ENCODE measurements around the gene ADISSP. TPM values are rescaled to one million over a fixed set of nuclear protein-coding genes. Genes with fewer than 3 reads are reported as not detected.
A peak's percentile ranks its signal among the peaks of the same experiment; 100 is the strongest.

The ADISSP gene
- total and polyA plus RNA-seq, 2 donors, result 21.4 to 23.6 TPM

- Histone ChIP-seq H3K9me3 (ENCODE audit: control insufficient read depth in 2 of 2, insufficient read depth in 1 of 2, low read length in 1 of 2) (no peaks in the 10 kb centered on the region), H3K4me1 (ENCODE audit: control insufficient read depth in 2 of 2, insufficient read depth in 2 of 2, low read length in 2 of 2) (peaks cover 20 to 57% of the 10 kb centered on the region in 2 donors), H3K36me3 (ENCODE audit: control insufficient read depth in 2 of 2, insufficient read depth in 2 of 2, low read length in 1 of 2) (no peaks in the 10 kb centered on the region), H3K27me3 (ENCODE audit: control insufficient read depth in 2 of 2, insufficient read depth in 1 of 2, low read length in 1 of 2) (no peaks in the 10 kb centered on the region), H3K4me3 (ENCODE audit: low read length in 2 of 2) (peak overlapping the region in 1 of 2 donors; percentile 51), H3K27ac (ENCODE audit: low read depth in 1 of 2, low read length in 1 of 2) (peak overlapping the region; percentile 66 to 83)
- WGBS, result 12% methylated on average over 20 of the region's 20 CpGs
- DNase-seq (ENCODE audit: low read depth in 6 of 9, low spot score in 9 of 9), result peak in 5 of 9 donors; percentile 61 to 89 (median 66)
Observed at GRCh38 chr20:3811467-3812258, 44.1 kb upstream of the ADISSP start.

- Histone ChIP-seq H3K27me3 (ENCODE audit: control insufficient read depth in 2 of 2, insufficient read depth in 1 of 2, low read length in 1 of 2) (no peaks in the 10 kb centered on the region), H3K4me3 (ENCODE audit: low read length in 2 of 2) (no peak overlapping the region), H3K27ac (ENCODE audit: low read depth in 1 of 2, low read length in 1 of 2) (no peak overlapping the region), H3K36me3 (ENCODE audit: control insufficient read depth in 2 of 2, insufficient read depth in 2 of 2, low read length in 1 of 2) (peaks cover 27% of the 10 kb centered on the region in 2 donors), H3K9me3 (ENCODE audit: control insufficient read depth in 2 of 2, insufficient read depth in 1 of 2, low read length in 1 of 2) (no peaks in the 10 kb centered on the region), H3K4me1 (ENCODE audit: control insufficient read depth in 2 of 2, insufficient read depth in 2 of 2, low read length in 2 of 2) (peaks cover 10 to 32% of the 10 kb centered on the region in 2 donors)
- DNase-seq (ENCODE audit: low read depth in 6 of 9, low spot score in 9 of 9), result no peak
- WGBS, result 97% methylated on average over 3 of the region's 3 CpGs
Observed at GRCh38 chr20:3808544-3808943, 41.0 kb upstream of the ADISSP start.

- H3K4me3 ChIP-seq (ENCODE audit: low read length in 2 of 2), result no peak overlapping the region
- peaks cover 2 to 19% of the 10 kb centered on the region in 2 donors for H3K4me1 ChIP-seq (ENCODE audit: control insufficient read depth in 2 of 2, insufficient read depth in 2 of 2, low read length in 2 of 2)
- 99% methylated on average over 11 of the region's 11 CpGs for WGBS
- H3K36me3 ChIP-seq (ENCODE audit: control insufficient read depth in 2 of 2, insufficient read depth in 2 of 2, low read length in 1 of 2), result peaks cover 63 to 64% of the 10 kb centered on the region in 2 donors
- H3K9me3 ChIP-seq (ENCODE audit: control insufficient read depth in 2 of 2, insufficient read depth in 1 of 2, low read length in 1 of 2), result peaks cover 0 to 3% of the 10 kb centered on the region in 2 donors
- no peaks in the 10 kb centered on the region for H3K27me3 ChIP-seq (ENCODE audit: control insufficient read depth in 2 of 2, insufficient read depth in 1 of 2, low read length in 1 of 2)
- no peak overlapping the region for H3K27ac ChIP-seq (ENCODE audit: low read depth in 1 of 2, low read length in 1 of 2)
- DNase-seq (ENCODE audit: low read depth in 6 of 9, low spot score in 9 of 9), result no peak
Observed at GRCh38 chr20:3804781-3805180, 37.2 kb upstream of the ADISSP start.

- DNase-seq (ENCODE audit: low read depth in 6 of 9, low spot score in 9 of 9), result no peak
- 92% methylated on average over 11 of the region's 11 CpGs for WGBS
- Histone ChIP-seq H3K4me1 (ENCODE audit: control insufficient read depth in 2 of 2, insufficient read depth in 2 of 2, low read length in 2 of 2) (peaks cover 7 to 24% of the 10 kb centered on the region in 2 donors), H3K9me3 (ENCODE audit: control insufficient read depth in 2 of 2, insufficient read depth in 1 of 2, low read length in 1 of 2) (peaks cover 0 to 3% of the 10 kb centered on the region in 2 donors), H3K4me3 (ENCODE audit: low read length in 2 of 2) (no peak overlapping the region), H3K27ac (ENCODE audit: low read depth in 1 of 2, low read length in 1 of 2) (no peak overlapping the region), H3K27me3 (ENCODE audit: control insufficient read depth in 2 of 2, insufficient read depth in 1 of 2, low read length in 1 of 2) (no peaks in the 10 kb centered on the region), H3K36me3 (ENCODE audit: control insufficient read depth in 2 of 2, insufficient read depth in 2 of 2, low read length in 1 of 2) (peaks cover 63 to 68% of the 10 kb centered on the region in 2 donors)
Observed at GRCh38 chr20:3804254-3804751, 36.8 kb upstream of the ADISSP start.

GRCh38 chr20:3803854-3804253 lies 36.3 kb upstream of the ADISSP start:
- Histone ChIP-seq H3K27me3 (ENCODE audit: control insufficient read depth in 2 of 2, insufficient read depth in 1 of 2, low read length in 1 of 2) (no peaks in the 10 kb centered on the region), H3K36me3 (ENCODE audit: control insufficient read depth in 2 of 2, insufficient read depth in 2 of 2, low read length in 1 of 2) (peaks cover 64 to 68% of the 10 kb centered on the region in 2 donors), H3K4me3 (ENCODE audit: low read length in 2 of 2) (no peak overlapping the region), H3K9me3 (ENCODE audit: control insufficient read depth in 2 of 2, insufficient read depth in 1 of 2, low read length in 1 of 2) (peaks cover 0 to 3% of the 10 kb centered on the region in 2 donors), H3K4me1 (ENCODE audit: control insufficient read depth in 2 of 2, insufficient read depth in 2 of 2, low read length in 2 of 2) (peaks cover 12 to 28% of the 10 kb centered on the region in 2 donors), H3K27ac (ENCODE audit: low read depth in 1 of 2, low read length in 1 of 2) (no peak overlapping the region)
- DNase-seq (ENCODE audit: low read depth in 6 of 9, low spot score in 9 of 9), result no peak
- 87% methylated on average over 6 of the region's 6 CpGs for WGBS

GRCh38 chr20:3803289-3803688 lies 35.7 kb upstream of the ADISSP start:
- peaks cover 66 to 71% of the 10 kb centered on the region in 2 donors for H3K36me3 ChIP-seq (ENCODE audit: control insufficient read depth in 2 of 2, insufficient read depth in 2 of 2, low read length in 1 of 2)

GRCh38 chr20:3802524-3803239 lies 35.1 kb upstream of the ADISSP start:
- Histone ChIP-seq H3K9me3 (ENCODE audit: control insufficient read depth in 2 of 2, insufficient read depth in 1 of 2, low read length in 1 of 2) (peaks cover 0 to 3% of the 10 kb centered on the region in 2 donors), H3K27me3 (ENCODE audit: control insufficient read depth in 2 of 2, insufficient read depth in 1 of 2, low read length in 1 of 2) (no peaks in the 10 kb centered on the region), H3K27ac (ENCODE audit: low read depth in 1 of 2, low read length in 1 of 2) (no peak overlapping the region), H3K4me3 (ENCODE audit: low read length in 2 of 2) (no peak overlapping the region), H3K4me1 (ENCODE audit: control insufficient read depth in 2 of 2, insufficient read depth in 2 of 2, low read length in 2 of 2) (peaks cover 23 to 35% of the 10 kb centered on the region in 2 donors), H3K36me3 (ENCODE audit: control insufficient read depth in 2 of 2, insufficient read depth in 2 of 2, low read length in 1 of 2) (peaks cover 66 to 71% of the 10 kb centered on the region in 2 donors)
- WGBS, result 97% methylated on average over 11 of the region's 11 CpGs
- no peak for DNase-seq (ENCODE audit: low read depth in 6 of 9, low spot score in 9 of 9)

More at GRCh38 chr20:3803289-3803688, 35.7 kb upstream of the ADISSP start:
- DNase-seq (ENCODE audit: low read depth in 6 of 9, low spot score in 9 of 9), result no peak
- H3K4me1 ChIP-seq (ENCODE audit: control insufficient read depth in 2 of 2, insufficient read depth in 2 of 2, low read length in 2 of 2), result peaks cover 17 to 34% of the 10 kb centered on the region in 2 donors
- 93% methylated on average over 14 of the region's 14 CpGs for WGBS
- H3K27me3 ChIP-seq (ENCODE audit: control insufficient read depth in 2 of 2, insufficient read depth in 1 of 2, low read length in 1 of 2), result no peaks in the 10 kb centered on the region
- H3K27ac ChIP-seq (ENCODE audit: low read depth in 1 of 2, low read length in 1 of 2), result no peak overlapping the region
- no peak overlapping the region for H3K4me3 ChIP-seq (ENCODE audit: low read length in 2 of 2)
- H3K9me3 ChIP-seq (ENCODE audit: control insufficient read depth in 2 of 2, insufficient read depth in 1 of 2, low read length in 1 of 2), result peaks cover 0 to 3% of the 10 kb centered on the region in 2 donors

DNA sequence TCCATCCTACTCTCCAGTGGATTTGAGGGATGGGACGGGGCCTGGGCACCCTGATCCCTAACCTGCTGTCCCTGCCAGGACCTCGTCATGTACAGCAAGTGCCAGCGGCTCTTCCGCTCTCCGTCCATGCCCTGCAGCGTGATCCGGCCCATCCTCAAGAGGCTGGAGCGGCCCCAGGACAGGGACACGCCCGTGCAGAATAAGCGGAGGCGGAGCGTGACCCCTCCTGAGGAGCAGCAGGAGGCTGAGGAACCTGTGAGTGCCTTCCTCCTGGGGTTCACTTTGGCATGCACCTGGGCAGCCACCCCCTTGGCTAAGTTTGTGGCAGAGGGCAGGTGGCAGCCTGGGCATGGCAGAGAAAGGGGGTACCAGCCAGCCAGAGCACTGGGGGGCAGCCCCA lies 34.3 kb upstream of the ADISSP start:
- no peak for DNase-seq (ENCODE audit: low read depth in 6 of 9, low spot score in 9 of 9)
- 97% methylated on average over 13 of the region's 13 CpGs for WGBS
- peaks cover 66 to 74% of the 10 kb centered on the region in 2 donors for H3K36me3 ChIP-seq (ENCODE audit: control insufficient read depth in 2 of 2, insufficient read depth in 2 of 2, low read length in 1 of 2)
- H3K27ac ChIP-seq (ENCODE audit: low read depth in 1 of 2, low read length in 1 of 2), result no peak overlapping the region
- no peak overlapping the region for H3K4me3 ChIP-seq (ENCODE audit: low read length in 2 of 2)
- peaks cover 0 to 3% of the 10 kb centered on the region in 2 donors for H3K9me3 ChIP-seq (ENCODE audit: control insufficient read depth in 2 of 2, insufficient read depth in 1 of 2, low read length in 1 of 2)
- no peaks in the 10 kb centered on the region for H3K27me3 ChIP-seq (ENCODE audit: control insufficient read depth in 2 of 2, insufficient read depth in 1 of 2, low read length in 1 of 2)
- peaks cover 31 to 36% of the 10 kb centered on the region in 2 donors for H3K4me1 ChIP-seq (ENCODE audit: control insufficient read depth in 2 of 2, insufficient read depth in 2 of 2, low read length in 2 of 2)

GRCh38 chr20:3801299-3801698 lies 33.7 kb upstream of the ADISSP start:
- Histone ChIP-seq H3K36me3 (ENCODE audit: control insufficient read depth in 2 of 2, insufficient read depth in 2 of 2, low read length in 1 of 2) (peaks cover 66 to 74% of the 10 kb centered on the region in 2 donors), H3K27ac (ENCODE audit: low read depth in 1 of 2, low read length in 1 of 2) (no peak overlapping the region), H3K4me1 (ENCODE audit: control insufficient read depth in 2 of 2, insufficient read depth in 2 of 2, low read length in 2 of 2) (peaks cover 35 to 40% of the 10 kb centered on the region in 2 donors), H3K27me3 (ENCODE audit: control insufficient read depth in 2 of 2, insufficient read depth in 1 of 2, low read length in 1 of 2) (no peaks in the 10 kb centered on the region), H3K9me3 (ENCODE audit: control insufficient read depth in 2 of 2, insufficient read depth in 1 of 2, low read length in 1 of 2) (peaks cover 0 to 3% of the 10 kb centered on the region in 2 donors), H3K4me3 (ENCODE audit: low read length in 2 of 2) (no peak overlapping the region)
- DNase-seq (ENCODE audit: low read depth in 6 of 9, low spot score in 9 of 9), result no peak
- WGBS, result 94% methylated on average over 4 of the region's 4 CpGs
